ENCODE measurements around the gene TRIM2. TPM values are rescaled to one million over a fixed set of nuclear protein-coding genes. Genes with fewer than 3 reads are reported as not detected.

TRIM2 gene
- total RNA-seq, 2 experiments from 2014 or later: 1.9 to 3.4 TPM

DNA sequence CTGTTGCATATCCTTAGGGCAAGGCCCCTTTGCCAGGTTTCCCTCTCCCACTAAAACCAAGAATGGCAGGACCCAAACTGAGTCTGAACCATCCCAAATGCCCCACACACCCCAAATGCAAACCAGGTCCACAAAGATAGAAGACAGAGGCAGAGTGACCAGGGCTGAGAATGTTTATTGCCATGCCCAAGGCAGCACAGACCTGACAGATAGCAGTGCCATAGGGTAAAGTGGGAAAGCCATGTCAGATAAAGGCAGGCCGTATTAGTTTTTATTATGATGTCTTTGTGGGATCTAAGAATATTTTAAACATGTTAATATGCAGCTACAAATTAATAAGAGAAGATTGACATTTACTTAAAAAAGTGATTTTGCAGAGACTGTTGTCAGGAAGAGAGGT, 110.7 kb downstream of the TRIM2 start:
- no peaks in the 10 kb centered on the region for H3K9me3 Mint-ChIP-seq
- H3K27ac Mint-ChIP-seq: no peak overlapping the region
- H3K36me3 Mint-ChIP-seq (ENCODE audit: low read depth): peaks cover 3% of the 10 kb centered on the region
- Histone ChIP-seq H3K36me3 (ENCODE audit: insufficient read depth, low read length) (no peaks in the 10 kb centered on the region), H3K27ac (ENCODE audit: low read depth in 1 of 2, low read length in 2 of 2) (no peak overlapping the region), H3K4me1 (ENCODE audit: insufficient read depth, low read length) (no peaks in the 10 kb centered on the region), H3K9me3 (ENCODE audit: control insufficient read depth in 1 of 2, insufficient read depth in 1 of 2, low read length in 2 of 2) (no peaks in the 10 kb centered on the region), H3K27me3 (ENCODE audit: control insufficient read depth in 1 of 2, insufficient read depth in 2 of 2, low read length in 2 of 2) (no peaks in the 10 kb centered on the region), H3K4me3 (ENCODE audit: low read length) (no peak overlapping the region)
- ATAC-seq (ENCODE audit: poor library complexity) (no peak), DNase-seq (no peak)
- POLR2A ChIA-PET: interaction anchor here (1.0 kb wide), 1 partner anchor 162 kb away, joined by 3 read pairs; no protein-coding TSS in a partner anchor
- intact Hi-C loops (cut with DNase I, micrococcal nuclease): loop anchor here (10.0 kb wide), 1 partner anchor 470 kb away; no protein-coding TSS in a partner anchor
- CTCF ChIA-PET: no interaction called here
- H3K27me3 Mint-ChIP-seq: peaks cover 3% of the 10 kb centered on the region
- H3K4me1 Mint-ChIP-seq (ENCODE audit: low read depth): no peaks in the 10 kb centered on the region
- no peak overlapping the region for H3K4me3 Mint-ChIP-seq
- no peak for TF ChIP-seq CTCF (IDR thresholded peaks at IDR 0.05)

DNA sequence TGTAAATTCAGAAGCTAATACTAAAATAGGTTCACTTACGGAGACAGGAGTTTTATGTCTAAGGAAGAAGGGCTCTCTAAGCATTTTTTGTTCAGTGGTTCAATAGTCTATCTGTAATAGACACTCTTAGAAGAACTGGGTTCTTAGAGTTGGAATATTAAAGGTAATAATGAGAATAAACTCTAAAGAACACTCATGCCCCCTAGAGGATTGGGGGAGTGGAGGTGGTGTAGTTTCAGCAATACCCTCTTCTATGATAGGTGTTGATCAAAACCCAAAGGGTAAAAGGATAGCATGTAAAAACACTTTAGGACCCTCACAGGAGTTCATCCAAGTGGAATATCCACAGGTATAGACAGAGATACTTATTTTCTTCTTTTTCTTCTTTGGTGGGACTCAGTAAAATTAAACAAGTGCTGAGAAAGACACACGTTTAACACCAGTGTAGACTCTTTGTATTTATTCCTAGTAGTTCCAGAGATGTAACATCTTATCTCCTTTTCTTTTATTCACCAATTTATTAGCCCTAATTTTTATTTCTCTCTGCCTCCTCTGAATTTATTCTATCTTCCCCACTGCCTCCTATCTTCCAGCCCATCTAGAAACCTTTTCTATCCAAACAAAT, 114.6 kb downstream of the TRIM2 start:
- Histone ChIP-seq H3K27me3 (ENCODE audit: control insufficient read depth in 1 of 2, insufficient read depth in 2 of 2, low read length in 2 of 2) (no peaks in the 10 kb centered on the region), H3K4me1 (ENCODE audit: insufficient read depth, low read length) (no peaks in the 10 kb centered on the region), H3K9me3 (ENCODE audit: control insufficient read depth in 1 of 2, insufficient read depth in 1 of 2, low read length in 2 of 2) (no peaks in the 10 kb centered on the region), H3K4me3 (ENCODE audit: low read length) (no peak overlapping the region), H3K36me3 (ENCODE audit: insufficient read depth, low read length) (no peaks in the 10 kb centered on the region), H3K27ac (ENCODE audit: low read depth in 1 of 2, low read length in 2 of 2) (no peak overlapping the region)
- intact Hi-C loops (cut with DNase I, micrococcal nuclease): loop anchor here (1.0 to 10.0 kb wide), 3 partner anchors 176 to 474 kb away; no protein-coding TSS in a partner anchor
- H3K27ac Mint-ChIP-seq: no peak overlapping the region
- H3K4me3 Mint-ChIP-seq: no peak overlapping the region
- CTCF ChIA-PET: interaction anchor here (0.8 to 3.1 kb wide), 4 partner anchors 95 to 176 kb away, joined by 3 to 16 read pairs (median 4); no protein-coding TSS in a partner anchor
- H3K36me3 Mint-ChIP-seq (ENCODE audit: low read depth): peaks cover 3% of the 10 kb centered on the region
- TF ChIP-seq CTCF (IDR thresholded peaks at IDR 0.05): peak; percentile 61
- peaks cover 3% of the 10 kb centered on the region for H3K27me3 Mint-ChIP-seq
- POLR2A ChIA-PET: no interaction called here
- no peaks in the 10 kb centered on the region for H3K9me3 Mint-ChIP-seq
- no peak for ATAC-seq (ENCODE audit: poor library complexity)
- no peaks in the 10 kb centered on the region for H3K4me1 Mint-ChIP-seq (ENCODE audit: low read depth)
- peak in 7 of 14 experiments; percentile 3 to 66 (median 51) for DNase-seq

DNA sequence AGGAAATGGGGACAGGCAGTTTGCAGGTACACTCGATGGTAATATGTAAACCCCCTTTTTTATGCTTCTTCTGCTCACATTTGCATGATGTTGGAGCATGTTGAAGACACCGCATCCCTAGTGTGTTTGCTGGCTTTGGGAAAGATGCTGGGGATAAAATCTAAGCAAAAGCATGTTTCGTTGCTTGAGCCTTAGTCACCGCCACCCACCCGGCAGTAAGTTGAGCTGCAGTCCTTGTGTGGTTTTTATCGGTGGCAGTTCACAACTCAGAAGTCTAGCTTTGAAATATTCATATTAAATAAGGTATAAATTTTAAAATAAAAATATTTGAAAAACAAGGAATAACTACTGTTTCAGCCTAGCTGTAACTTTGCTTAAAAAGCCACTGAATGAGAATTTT, 118.5 kb downstream of the TRIM2 start:
- no peak overlapping the region for H3K27ac ChIP-seq (ENCODE audit: low read depth in 1 of 2, low read length in 2 of 2)
- ChIA-PET CTCF (interaction anchor here (1.4 kb wide), 1 partner anchor 180 kb away, joined by 5 read pairs; no protein-coding TSS in a partner anchor), POLR2A (no interaction called here)

More for the DNA sequence above, 118.5 kb downstream of the TRIM2 start:
- Histone ChIP-seq H3K4me3 (ENCODE audit: low read length) (no peak overlapping the region), H3K27me3 (ENCODE audit: control insufficient read depth in 1 of 2, insufficient read depth in 2 of 2, low read length in 2 of 2) (no peaks in the 10 kb centered on the region), H3K36me3 (ENCODE audit: insufficient read depth, low read length) (no peaks in the 10 kb centered on the region), H3K9me3 (ENCODE audit: control insufficient read depth in 1 of 2, insufficient read depth in 1 of 2, low read length in 2 of 2) (no peaks in the 10 kb centered on the region), H3K4me1 (ENCODE audit: insufficient read depth, low read length) (no peaks in the 10 kb centered on the region)
- no peaks in the 10 kb centered on the region for H3K4me1 Mint-ChIP-seq (ENCODE audit: low read depth)
- intact Hi-C loops (cut with DNase I, micrococcal nuclease): no loop called here
- no peaks in the 10 kb centered on the region for H3K36me3 Mint-ChIP-seq (ENCODE audit: low read depth)
- H3K9me3 Mint-ChIP-seq: no peaks in the 10 kb centered on the region
- DNase-seq: no peak
- no peak overlapping the region for H3K27ac Mint-ChIP-seq
- H3K4me3 Mint-ChIP-seq: no peak overlapping the region
- no peak for ATAC-seq (ENCODE audit: poor library complexity)
- TF ChIP-seq CTCF (IDR thresholded peaks at IDR 0.05): no peak
- peaks cover 3% of the 10 kb centered on the region for H3K27me3 Mint-ChIP-seq
